SU-DHL-6 (cell line): Measurements from ENCODE around the gene PKN3.
"Not testable (repeated sequence)": the region's sequence is repeated elsewhere in the genome, so short reads cannot be mapped to it uniquely, and the experiment has no call there.

Source experiments
- H2AFZ ChIP-seq: fragments of 200-600 bp; sonication (generic); 2 replicates; pipeline ENCODE4 v1.6.1; 2014; ENCODE audit warnings: low read depth, mild to moderate bottlenecking, moderate library complexity, mixed read lengths, antibody characterized with exemption, low read length; ENCODE audit not compliant: severe bottlenecking
- H3F3A ChIP-seq: fragments of 200-600 bp; shearing (Covaris generic); 2 replicates; pipeline ENCODE4 v1.6.0; 2016; ENCODE audit warnings: antibody characterized with exemption, mild to moderate bottlenecking; ENCODE audit not compliant: insufficient read depth
- H3K27ac ChIP-seq: fragments of 200-600 bp; sonication (generic); 2 replicates; pipeline ENCODE4 v1.5.1; 2016; ENCODE audit warnings: low read depth, mild to moderate bottlenecking, low read length, moderate library complexity, mixed read lengths
- H3K27me3 ChIP-seq: fragments of 200-600 bp; sonication (generic), shearing (Covaris generic); 2 replicates; pipeline ENCODE4 v1.6.0; 2014; ENCODE audit warnings: mild to moderate bottlenecking, low read length
- H3K36me3 ChIP-seq: fragments of 200-600 bp; sonication (generic); 2 replicates; pipeline ENCODE4 v1.6.1; 2014; ENCODE audit warnings: mild to moderate bottlenecking, low read length, mixed read lengths
- H3K4me2 ChIP-seq: fragments of 300-600, 200-600 bp; shearing (Covaris generic), sonication (generic); 2 replicates; pipeline ENCODE4 v1.6.0; 2014; ENCODE audit warnings: low read length, low read depth, mild to moderate bottlenecking; ENCODE audit not compliant: poor library complexity, severe bottlenecking
- H3K4me3 ChIP-seq: fragments of 200-600 bp; sonication (generic); 2 replicates; pipeline ENCODE4 v1.5.1; 2014; ENCODE audit warnings: antibody characterized with exemption, low read length, mild to moderate bottlenecking, mixed read lengths; ENCODE audit not compliant: insufficient read depth, poor library complexity, severe bottlenecking
- H3K79me2 ChIP-seq: fragments of 200-600 bp; sonication (generic); 2 replicates; pipeline ENCODE4 v1.6.1; 2014; ENCODE audit warnings: mild to moderate bottlenecking, low read length, moderate library complexity; ENCODE audit not compliant: insufficient read depth
- H3K9ac ChIP-seq: fragments of 200-600 bp; sonication (generic); 2 replicates; pipeline ENCODE4 v1.7.0; 2014; ENCODE audit warnings: mild to moderate bottlenecking, low read length
- H3K9me2 ChIP-seq: fragments of 200-600 bp; sonication (generic); replicated peaks from 2 replicates; pipeline ENCODE4 v1.6.1; 2014; ENCODE audit warnings: low read length; ENCODE audit not compliant: insufficient read depth
- H3K9me3 ChIP-seq: fragments of 200-600 bp; sonication (generic); 2 replicates; pipeline ENCODE4 v1.6.1; 2014; ENCODE audit warnings: low read length, mixed read lengths; ENCODE audit not compliant: insufficient read depth
- H4K20me1 ChIP-seq: fragments of 200-600 bp; sonication (generic); 2 replicates; pipeline ENCODE4 v1.6.1; 2014; ENCODE audit warnings: low read depth, mild to moderate bottlenecking, antibody characterized with exemption, low read length, moderate library complexity, mixed read lengths
- CTCF ChIP-seq: fragments of 200-600 bp; sonication (generic); IDR thresholded peaks from one replicate; pipeline ENCODE4 v1.5.1; 2017; ENCODE audit warnings: antibody characterized with exemption, mild to moderate bottlenecking, low read length, moderate library complexity; ENCODE audit not compliant: insufficient read depth, poor library complexity, severe bottlenecking
- EZH2phosphoT487 ChIP-seq: fragments of 200-600 bp; sonication (generic), shearing (Covaris generic); conservative IDR thresholded peaks from 2 replicates; pipeline ENCODE4 v1.6.1; 2018; ENCODE audit warnings: mild to moderate bottlenecking, antibody characterized with exemption, low read length, moderate library complexity, mixed read lengths

Gene PKN3

GRCh38 chr9:128694344-128694743 lies 8.0 kb upstream of the PKN3 start:
- TF ChIP-seq EZH2phosphoT487 (no peak), CTCF (no peak)
- Histone ChIP-seq H3K9ac (no peak overlapping the region), H3K79me2 (peaks cover 37% of the 10 kb centered on the region)

DNA sequence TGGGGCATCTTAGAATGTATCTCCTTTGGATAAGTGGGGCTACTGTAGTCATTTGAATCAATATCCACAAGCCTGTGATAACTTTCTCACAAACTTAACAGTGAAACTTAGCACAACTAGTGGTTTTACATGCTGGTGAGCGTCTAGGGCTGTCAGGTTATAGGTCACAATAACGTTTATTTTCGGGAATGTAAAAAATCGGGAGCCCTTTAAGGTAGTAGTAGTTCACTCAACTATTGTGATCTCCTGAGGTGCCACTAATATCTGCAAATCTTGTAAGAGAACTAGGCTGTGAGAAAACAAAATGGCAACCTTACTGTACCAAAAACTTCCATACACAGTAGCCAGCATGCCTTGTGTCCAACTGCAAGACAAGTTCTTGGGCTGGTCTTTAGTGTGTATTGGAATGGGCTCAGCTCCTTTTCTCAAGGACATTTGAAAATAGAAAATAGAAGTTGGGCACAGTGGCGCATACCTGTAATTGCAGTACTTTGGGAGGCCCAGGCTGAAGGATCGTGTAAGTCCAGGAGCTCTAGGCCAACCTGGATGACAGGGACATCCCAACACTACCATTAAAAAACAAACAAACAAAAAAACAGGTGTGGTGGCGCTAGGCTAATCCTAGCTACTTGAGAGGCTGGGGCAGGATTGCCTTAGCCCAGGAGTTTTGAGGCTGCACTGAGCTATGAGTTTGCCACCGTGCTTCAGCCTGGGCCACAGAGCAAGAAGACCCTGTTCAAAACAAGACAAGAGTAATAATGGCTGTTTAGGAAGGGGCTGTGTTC lies 5.2 kb upstream of the PKN3 start:
- H3K79me2 ChIP-seq = peaks cover 15% of the 10 kb centered on the region; the same call in 1 of the 2 replicates
- H2AFZ ChIP-seq = no peak overlapping the region
- no peak overlapping the region for H3K4me3 ChIP-seq
- H3K9me2 ChIP-seq = no peaks in the 10 kb centered on the region
- H4K20me1 ChIP-seq = peaks cover 12% of the 10 kb centered on the region
- H3K9me3 ChIP-seq = no peaks in the 10 kb centered on the region
- H3K4me2 ChIP-seq = no peak overlapping the region
- H3K27me3 ChIP-seq = no peaks in the 10 kb centered on the region
- peaks cover 37% of the 10 kb centered on the region for H3K36me3 ChIP-seq
- TF ChIP-seq CTCF (no peak), EZH2phosphoT487 (no peak)
- peaks cover 66% of the 10 kb centered on the region for H3F3A ChIP-seq
- H3K27ac ChIP-seq = peak overlapping the region; percentile 22; the same call in 1 of the 2 replicates
- H3K9ac ChIP-seq = no peak overlapping the region

More at GRCh38 chr9:128694344-128694743, 8.0 kb upstream of the PKN3 start:
- Histone ChIP-seq H3F3A (peaks cover 76% of the 10 kb centered on the region), H3K4me2 (no peak overlapping the region), H3K9me3 (no peaks in the 10 kb centered on the region), H3K4me3 (no peak overlapping the region), H3K27me3 (no peaks in the 10 kb centered on the region), H3K27ac (no peak overlapping the region), H3K9me2 (no peaks in the 10 kb centered on the region), H4K20me1 (peaks cover 22% of the 10 kb centered on the region), H3K36me3 (peaks cover 55% of the 10 kb centered on the region), H2AFZ (no peak overlapping the region)

GRCh38 chr9:128699096-128699795 lies 3.1 kb upstream of the PKN3 start:
- peaks cover 45% of the 10 kb centered on the region for H3F3A ChIP-seq
- H4K20me1 ChIP-seq, H3K9me3 ChIP-seq, H3K4me2 ChIP-seq, H3K4me3 ChIP-seq, H3K9me2 ChIP-seq, H3K79me2 ChIP-seq, H2AFZ ChIP-seq, H3K27me3 ChIP-seq, H3K27ac ChIP-seq, H3K9ac ChIP-seq: not testable (repeated sequence)
- H3K36me3 ChIP-seq = peaks cover 17% of the 10 kb centered on the region
